Measurements from ENCODE around the gene BCL2L12.
A peak's percentile ranks its signal among the peaks of the same experiment; 100 is the strongest.

DNA sequence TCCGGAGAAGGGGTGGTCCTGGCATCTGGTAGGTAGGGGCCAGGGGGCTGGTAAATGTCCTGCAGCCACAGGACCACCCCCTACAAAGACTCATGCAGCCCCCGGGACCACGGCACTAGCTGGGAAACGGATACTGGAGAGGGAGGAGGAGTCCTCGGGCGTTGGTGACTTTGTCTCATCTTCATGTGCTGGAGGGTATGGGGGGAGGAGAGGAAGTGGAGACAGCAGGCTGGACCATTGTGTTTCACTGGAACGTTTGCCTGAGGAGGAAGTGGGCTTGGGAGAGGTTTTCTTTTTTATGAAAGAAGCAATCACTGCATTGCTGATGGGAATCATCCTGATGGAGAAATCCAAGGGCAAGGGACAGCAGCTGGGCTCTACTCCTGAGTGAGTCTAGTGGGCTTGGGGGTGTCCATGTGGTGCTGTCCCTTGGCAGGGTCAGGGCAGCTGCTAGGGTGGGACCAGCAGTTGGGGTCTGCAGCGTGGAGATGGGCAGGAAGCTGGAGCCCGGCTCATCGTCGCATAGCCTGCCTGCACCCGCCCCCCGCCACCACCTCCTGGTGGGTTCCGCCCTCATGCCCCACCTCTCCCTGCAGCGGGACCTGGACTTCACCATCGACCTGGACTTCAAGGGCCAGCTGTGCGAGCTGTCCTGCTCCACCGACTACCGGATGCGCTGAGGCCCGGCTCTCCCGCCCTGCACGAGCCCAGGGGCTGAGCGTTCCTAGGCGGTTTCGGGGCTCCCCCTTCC lies 22.0 kb downstream of the BCL2L12 start:
- TF ChIP-seq EZH2 (IDR thresholded peaks at IDR 0.05; ENCODE audit: borderline replicate concordance, low read depth, low read length, severe bottlenecking) (no peak), POLR2A (IDR thresholded peaks at IDR 0.05; ENCODE audit: low read depth, low read length) (peak; percentile 15), POLR2AphosphoS5 (IDR thresholded peaks at IDR 0.05; ENCODE audit: insufficient read depth, low read depth, low read length) (no peak), JUN (IDR thresholded peaks at IDR 0.05; ENCODE audit: borderline replicate concordance, insufficient read depth, insufficient read length, low read depth) (no peak)
- TF ChIP-seq, protein P1, sequence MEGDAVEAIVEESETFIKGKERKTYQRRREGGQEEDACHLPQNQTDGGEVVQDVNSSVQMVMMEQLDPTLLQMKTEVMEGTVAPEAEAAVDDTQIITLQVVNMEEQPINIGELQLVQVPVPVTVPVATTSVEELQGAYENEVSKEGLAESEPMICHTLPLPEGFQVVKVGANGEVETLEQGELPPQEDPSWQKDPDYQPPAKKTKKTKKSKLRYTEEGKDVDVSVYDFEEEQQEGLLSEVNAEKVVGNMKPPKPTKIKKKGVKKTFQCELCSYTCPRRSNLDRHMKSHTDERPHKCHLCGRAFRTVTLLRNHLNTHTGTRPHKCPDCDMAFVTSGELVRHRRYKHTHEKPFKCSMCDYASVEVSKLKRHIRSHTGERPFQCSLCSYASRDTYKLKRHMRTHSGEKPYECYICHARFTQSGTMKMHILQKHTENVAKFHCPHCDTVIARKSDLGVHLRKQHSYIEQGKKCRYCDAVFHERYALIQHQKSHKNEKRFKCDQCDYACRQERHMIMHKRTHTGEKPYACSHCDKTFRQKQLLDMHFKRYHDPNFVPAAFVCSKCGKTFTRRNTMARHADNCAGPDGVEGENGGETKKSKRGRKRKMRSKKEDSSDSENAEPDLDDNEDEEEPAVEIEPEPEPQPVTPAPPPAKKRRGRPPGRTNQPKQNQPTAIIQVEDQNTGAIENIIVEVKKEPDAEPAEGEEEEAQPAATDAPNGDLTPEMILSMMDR (IDR thresholded peaks at IDR 0.05; ENCODE audit: extremely low read depth in 1 of 2, insufficient read depth in 1 of 2, low read depth in 1 of 2, low read length in 2 of 2): no peak
- TF ChIP-seq, protein P2, sequence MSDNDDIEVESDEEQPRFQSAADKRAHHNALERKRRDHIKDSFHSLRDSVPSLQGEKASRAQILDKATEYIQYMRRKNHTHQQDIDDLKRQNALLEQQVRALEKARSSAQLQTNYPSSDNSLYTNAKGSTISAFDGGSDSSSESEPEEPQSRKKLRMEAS (IDR thresholded peaks at IDR 0.05; ENCODE audit: insufficient read depth, insufficient read length): no peak

Data from endothelial cell of umbilical vein (primary cell).